Suprapubic skin (tissue), 4 donors: ENCODE data around the gene SAC3D1.

Experiments
- CTCF ChIP-seq, 2 donors: fragments of 200-600 bp in 1 of 2; fragments of 450-650 bp in 1 of 2; sonication (generic) in 1 of 2; IDR thresholded peaks; one replicate each; pipeline ENCODE4 v1.5.1; 2016 to 2019; ENCODE audit warnings: antibody characterized with exemption in 2 of 2, mild to moderate bottlenecking in 1 of 2, moderate library complexity in 1 of 2
- EP300 ChIP-seq: sonication (generic); formaldehyde crosslinking; IDR thresholded peaks from one replicate; pipeline ENCODE4 v1.6.1; 2017; ENCODE audit warnings: antibody characterized with exemption
- POLR2A ChIP-seq, 2 donors: fragments of 450-650 bp; IDR thresholded peaks; one replicate each; pipeline ENCODE4 v1.6.1; 2017; ENCODE audit warnings: antibody characterized with exemption in 2 of 2, mild to moderate bottlenecking in 2 of 2, moderate library complexity in 2 of 2
- POLR2AphosphoS5 ChIP-seq, 3 donors: sonication (generic); formaldehyde crosslinking; IDR thresholded peaks; one replicate each; pipeline ENCODE4 v1.6.1; 2017; ENCODE audit warnings: antibody characterized with exemption in 3 of 3

- TF ChIP-seq CTCF (IDR thresholded peaks at IDR 0.05) = no peak
- TF ChIP-seq EP300 = no peak
- TF ChIP-seq POLR2A (IDR thresholded peaks at IDR 0.05) = no peak
- TF ChIP-seq POLR2AphosphoS5 (IDR thresholded peaks at IDR 0.05) = no peak
These were observed 26.4 kb downstream of the SAC3D1 start for GRCh38 chr11:65067446-65067845.
